Neuronal stem cell (in vitro differentiated cells): ENCODE results near the gene TMEM91.
A peak's percentile ranks its signal among the peaks of the same experiment; 100 is the strongest.

Source experiments
- DNase-seq: peaks from one replicate; pipeline ENCODE4 v3.0.0-alpha.2; 2013; ENCODE audit warnings: low spot score
- H2AFZ ChIP-seq: one replicate; pipeline ENCODE4 v1.6.1; 2013; ENCODE audit warnings: mild to moderate bottlenecking, low read length, inconsistent platforms
- H2AK5ac ChIP-seq: 2 replicates; pipeline ENCODE4 v1.6.1; 2013; ENCODE audit warnings: low read depth, mild to moderate bottlenecking, inconsistent platforms, low read length, moderate library complexity, mixed read lengths
- H2BK120ac ChIP-seq: 2 replicates; pipeline ENCODE4 v1.6.1; 2013; ENCODE audit warnings: low read depth, mild to moderate bottlenecking, inconsistent platforms, low read length, moderate library complexity, mixed read lengths
- H2BK12ac ChIP-seq: one replicate; pipeline ENCODE4 v1.6.1; 2013; ENCODE audit warnings: low read length, inconsistent platforms
- H2BK15ac ChIP-seq: 2 replicates; pipeline ENCODE4 v1.6.1; 2013; ENCODE audit warnings: mild to moderate bottlenecking, low read length, inconsistent platforms, mixed read lengths
- H2BK5ac ChIP-seq: one replicate; pipeline ENCODE4 v1.6.1; 2013; ENCODE audit warnings: inconsistent platforms, mild to moderate bottlenecking, low read length, moderate library complexity
- H3K14ac ChIP-seq: one replicate; pipeline ENCODE4 v1.6.1; 2013; ENCODE audit warnings: low read length, inconsistent platforms
- H3K18ac ChIP-seq: 2 replicates; pipeline ENCODE4 v1.6.1; 2013; ENCODE audit warnings: low read length, inconsistent platforms
- H3K23ac ChIP-seq: 2 replicates; pipeline ENCODE4 v1.6.1; 2013; ENCODE audit warnings: low read depth, mild to moderate bottlenecking, mixed read lengths, low read length, inconsistent platforms; ENCODE audit not compliant: poor library complexity
- H3K27ac ChIP-seq: replicated peaks from 3 replicates; pipeline ENCODE4 v1.5.1; 2013; ENCODE audit warnings: low read length, inconsistent platforms
- H3K27me3 ChIP-seq, 3 experiments: 2 replicates each; pipeline ENCODE4 v1.6.1; 2013; ENCODE audit warnings: low read length in 3 of 3, mild to moderate bottlenecking in 2 of 3, inconsistent platforms in 1 of 3, low read depth in 1 of 3, mixed read lengths in 1 of 3, moderate library complexity in 1 of 3; ENCODE audit not compliant: control insufficient read depth in 3 of 3, insufficient read depth in 3 of 3
- H3K36me3 ChIP-seq, 2 donors: replicated peaks in 1 of 2; 2 replicates each; pipeline ENCODE4 v1.6.1; 2013; ENCODE audit warnings: low read length in 2 of 2; ENCODE audit not compliant: control insufficient read depth in 2 of 2, insufficient read depth in 2 of 2
- H3K4ac ChIP-seq: 2 replicates; pipeline ENCODE4 v1.6.1; 2013; ENCODE audit warnings: inconsistent platforms, mild to moderate bottlenecking, low read length, moderate library complexity
- H3K4me1 ChIP-seq, 2 donors: 1 replicate in 1 of 2; 2 replicates in 1 of 2; pipeline ENCODE4 v1.6.1; 2013; ENCODE audit warnings: low read length in 2 of 2, low read depth in 1 of 2; ENCODE audit not compliant: control insufficient read depth in 2 of 2, insufficient read depth in 1 of 2
- H3K4me2 ChIP-seq: one replicate; pipeline ENCODE4 v1.6.1; 2013; ENCODE audit warnings: mild to moderate bottlenecking, low read length, inconsistent platforms; ENCODE audit not compliant: insufficient read depth, poor library complexity, severe bottlenecking
- H3K4me3 ChIP-seq, 2 donors: 2 replicates each; pipeline ENCODE4 v1.5.1; 2013; ENCODE audit warnings: low read length in 2 of 2, mild to moderate bottlenecking in 2 of 2, inconsistent platforms in 1 of 2, moderate library complexity in 1 of 2
- H3K79me1 ChIP-seq: one replicate; pipeline ENCODE4 v1.6.1; 2013; ENCODE audit warnings: low read depth, mild to moderate bottlenecking, inconsistent platforms, low read length, moderate library complexity
- H3K9ac ChIP-seq: one replicate; pipeline ENCODE4 v1.6.1; 2013; ENCODE audit warnings: mild to moderate bottlenecking, low read depth, low read length, inconsistent platforms; ENCODE audit not compliant: poor library complexity
- H3K9me3 ChIP-seq, 2 donors: replicated peaks in 1 of 2; 2 replicates each; pipeline versions ENCODE3 to v1.6.1; 2013; ENCODE audit warnings: low read length in 2 of 2, mild to moderate bottlenecking in 2 of 2, inconsistent platforms in 1 of 2, low read depth in 1 of 2, mixed read lengths in 1 of 2, moderate library complexity in 1 of 2; ENCODE audit not compliant: control insufficient read depth in 2 of 2, insufficient read depth in 1 of 2
- H4K8ac ChIP-seq: one replicate; pipeline ENCODE4 v1.6.1; 2013; ENCODE audit warnings: low read depth, mild to moderate bottlenecking, inconsistent platforms, low read length, moderate library complexity
- H4K91ac ChIP-seq: one replicate; pipeline ENCODE4 v1.6.1; 2013; ENCODE audit warnings: low read length, low read depth, mild to moderate bottlenecking, inconsistent platforms; ENCODE audit not compliant: poor library complexity
- WGBS, 2 donors: extraction: QIAGEN DNeasy Blood & Tissue Kit; methylation state at CpG; one replicate each; pipeline ENCODE4 v1.1.7; 2013; ENCODE audit warnings: missing lambda C conversion rate in 2 of 2, mixed read lengths in 1 of 2; ENCODE audit not compliant: insufficient read length in 2 of 2, insufficient replicate concordance in 1 of 2; ENCODE audit errors: extremely low coverage in 2 of 2; 5-methylcytosine and 5-hydroxymethylcytosine counted together

The TMEM91 gene

GRCh38 chr19:41364524-41365391 lies 11.6 kb upstream of the TMEM91 start:
- H4K8ac ChIP-seq: no peak overlapping the region
- no peaks in the 10 kb centered on the region for H3K9me3 ChIP-seq
- peak overlapping the region; percentile 94 for H2AFZ ChIP-seq
- peak overlapping the region; percentile 51 for H3K9ac ChIP-seq
- no peak overlapping the region for H3K14ac ChIP-seq
- H4K91ac ChIP-seq: no peak overlapping the region
- H3K27ac ChIP-seq: peak overlapping the region; percentile 20
- H3K36me3 ChIP-seq: peaks cover 0 to 16% of the 10 kb centered on the region in 2 donors
- no peak overlapping the region for H2BK15ac ChIP-seq
- peak overlapping the region; percentile 75 to 83 for H3K4me3 ChIP-seq
- H3K23ac ChIP-seq: no peak overlapping the region
- H2AK5ac ChIP-seq: no peak overlapping the region
- H3K18ac ChIP-seq: peak overlapping the region; percentile 6
- peak overlapping the region; percentile 45 for H3K4me2 ChIP-seq
- no CpG with 5 or more reads among the region's 14 CpGs for WGBS, 2 donors
- H2BK5ac ChIP-seq: no peak overlapping the region
- DNase-seq: no peak
- no peak overlapping the region for H2BK120ac ChIP-seq
- peaks cover 4 to 5% of the 10 kb centered on the region in 2 donors for H3K4me1 ChIP-seq
- H3K79me1 ChIP-seq: peaks cover 8% of the 10 kb centered on the region
- H2BK12ac ChIP-seq: no peak overlapping the region
- no peaks in the 10 kb centered on the region for H3K27me3 ChIP-seq
- H3K4ac ChIP-seq: no peak overlapping the region

GRCh38 chr19:41366089-41366488 lies 10.2 kb upstream of the TMEM91 start:
- H2BK120ac ChIP-seq: no peak overlapping the region
- H3K27me3 ChIP-seq: no peaks in the 10 kb centered on the region
- H3K27ac ChIP-seq: no peak overlapping the region
- no peak overlapping the region for H2BK15ac ChIP-seq
- no peak overlapping the region for H3K4ac ChIP-seq
- DNase-seq: no peak
- H2AFZ ChIP-seq: no peak overlapping the region
- no peak overlapping the region for H3K4me2 ChIP-seq
- H2BK12ac ChIP-seq: no peak overlapping the region
- H4K8ac ChIP-seq: no peak overlapping the region
- no peak overlapping the region for H2AK5ac ChIP-seq
- WGBS, 2 donors: no CpG with 5 or more reads among the region's 1 CpG
- no peak overlapping the region for H3K23ac ChIP-seq
- H3K9ac ChIP-seq: no peak overlapping the region
- H3K4me3 ChIP-seq: no peak overlapping the region
- H3K18ac ChIP-seq: no peak overlapping the region
- H2BK5ac ChIP-seq: no peak overlapping the region
- no peaks in the 10 kb centered on the region for H3K9me3 ChIP-seq
- H3K14ac ChIP-seq: no peak overlapping the region
- peaks cover 0 to 13% of the 10 kb centered on the region in 2 donors for H3K36me3 ChIP-seq
- H3K79me1 ChIP-seq: peaks cover 8% of the 10 kb centered on the region
- H4K91ac ChIP-seq: no peak overlapping the region
- H3K4me1 ChIP-seq: peaks cover 4 to 5% of the 10 kb centered on the region in 2 donors

- Histone ChIP-seq H4K8ac (no peak overlapping the region), H3K14ac (no peak overlapping the region), H3K27me3 (no peaks in the 10 kb centered on the region), H2BK12ac (no peak overlapping the region), H3K4ac (no peak overlapping the region), H3K79me1 (peaks cover 8% of the 10 kb centered on the region), H3K36me3 (peaks cover 0 to 8% of the 10 kb centered on the region in 2 donors), H3K4me1 (peaks cover 4 to 5% of the 10 kb centered on the region in 2 donors), H2BK15ac (no peak overlapping the region), H3K18ac (no peak overlapping the region), H3K9me3 (no peaks in the 10 kb centered on the region), H3K23ac (no peak overlapping the region), H2BK5ac (no peak overlapping the region), H4K91ac (no peak overlapping the region), H3K4me2 (no peak overlapping the region), H3K4me3 (no peak overlapping the region), H2AK5ac (no peak overlapping the region), H2BK120ac (no peak overlapping the region), H3K9ac (no peak overlapping the region), H2AFZ (no peak overlapping the region), H3K27ac (no peak overlapping the region)
- whole genome bisulfite sequencing, 2 donors: no CpG with 5 or more reads among the region's 6 CpGs
- DNase-seq: no peak
Observed at GRCh38 chr19:41367848-41368301, 8.5 kb upstream of the TMEM91 start.

GRCh38 chr19:41369769-41370168 lies 6.6 kb upstream of the TMEM91 start:
- H2BK15ac ChIP-seq: no peak overlapping the region
- H2AK5ac ChIP-seq: no peak overlapping the region
- H3K27me3 ChIP-seq: no peaks in the 10 kb centered on the region
- no peak overlapping the region for H3K9ac ChIP-seq
- no peak overlapping the region for H2AFZ ChIP-seq
- H3K27ac ChIP-seq: no peak overlapping the region
- H4K91ac ChIP-seq: no peak overlapping the region
- H2BK120ac ChIP-seq: no peak overlapping the region
- H3K36me3 ChIP-seq: peaks cover 0 to 8% of the 10 kb centered on the region in 2 donors
- H3K4ac ChIP-seq: no peak overlapping the region
- H3K79me1 ChIP-seq: peaks cover 8% of the 10 kb centered on the region
- no peak overlapping the region for H3K4me3 ChIP-seq
- no peak overlapping the region for H4K8ac ChIP-seq
- no peak overlapping the region for H2BK12ac ChIP-seq
- no peak for DNase-seq
- no peak overlapping the region for H3K14ac ChIP-seq
- no CpG with 5 or more reads among the region's 2 CpGs for WGBS, 2 donors
- H3K23ac ChIP-seq: no peak overlapping the region
- no peaks in the 10 kb centered on the region for H3K9me3 ChIP-seq
- H2BK5ac ChIP-seq: no peak overlapping the region
- no peak overlapping the region for H3K4me2 ChIP-seq
- no peaks in the 10 kb centered on the region for H3K4me1 ChIP-seq
- H3K18ac ChIP-seq: no peak overlapping the region
